PC-3 (cell line): ENCODE results near the gene NFYC.

ENCODE experiments used
- EZH2 ChIP-seq: fragments of 300-600 bp; sonication (generic); IDR thresholded peaks from one replicate; pipeline ENCODE4 v1.6.1; 2017; ENCODE audit warnings: antibody characterized with exemption, mild to moderate bottlenecking, low read length; ENCODE audit not compliant: unreplicated experiment
- EZH2phosphoT487 ChIP-seq: fragments of 300-600 bp; sonication (generic); IDR thresholded peaks from 2 replicates; pipeline ENCODE4 v1.6.1; 2018; ENCODE audit warnings: mild to moderate bottlenecking, antibody characterized with exemption, low read length, borderline replicate concordance
- TF ChIP-seq, protein P1 (sequence below): fragments of 300-600 bp; sonication (generic); conservative IDR thresholded peaks from 2 replicates; pipeline ENCODE4 v1.5.1; 2017; ENCODE audit warnings: antibody characterized with exemption, low read depth, mild to moderate bottlenecking, low read length

DNA sequence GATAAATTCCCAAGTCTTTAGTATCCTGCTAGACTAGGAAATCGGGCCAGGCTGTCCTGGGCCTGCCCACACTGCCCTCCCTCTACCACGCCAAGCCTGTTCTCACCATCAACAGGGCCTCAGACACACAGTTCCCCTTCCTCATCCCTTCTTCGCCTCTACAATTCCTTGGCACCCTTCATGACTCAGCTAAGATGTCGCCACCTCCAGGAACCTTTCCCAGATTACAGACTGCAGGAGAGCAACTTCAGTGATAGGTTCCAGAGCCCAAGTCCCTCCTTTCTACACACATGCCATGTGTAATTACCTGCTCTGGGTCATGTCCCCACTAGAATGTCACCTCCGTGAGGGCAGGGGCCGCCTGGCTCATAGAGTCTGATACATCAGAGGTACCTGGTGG lies 29.4 kb upstream of the NFYC start:
- TF ChIP-seq EZH2phosphoT487 (no peak), EZH2 (no peak)
- TF ChIP-seq, protein P1, sequence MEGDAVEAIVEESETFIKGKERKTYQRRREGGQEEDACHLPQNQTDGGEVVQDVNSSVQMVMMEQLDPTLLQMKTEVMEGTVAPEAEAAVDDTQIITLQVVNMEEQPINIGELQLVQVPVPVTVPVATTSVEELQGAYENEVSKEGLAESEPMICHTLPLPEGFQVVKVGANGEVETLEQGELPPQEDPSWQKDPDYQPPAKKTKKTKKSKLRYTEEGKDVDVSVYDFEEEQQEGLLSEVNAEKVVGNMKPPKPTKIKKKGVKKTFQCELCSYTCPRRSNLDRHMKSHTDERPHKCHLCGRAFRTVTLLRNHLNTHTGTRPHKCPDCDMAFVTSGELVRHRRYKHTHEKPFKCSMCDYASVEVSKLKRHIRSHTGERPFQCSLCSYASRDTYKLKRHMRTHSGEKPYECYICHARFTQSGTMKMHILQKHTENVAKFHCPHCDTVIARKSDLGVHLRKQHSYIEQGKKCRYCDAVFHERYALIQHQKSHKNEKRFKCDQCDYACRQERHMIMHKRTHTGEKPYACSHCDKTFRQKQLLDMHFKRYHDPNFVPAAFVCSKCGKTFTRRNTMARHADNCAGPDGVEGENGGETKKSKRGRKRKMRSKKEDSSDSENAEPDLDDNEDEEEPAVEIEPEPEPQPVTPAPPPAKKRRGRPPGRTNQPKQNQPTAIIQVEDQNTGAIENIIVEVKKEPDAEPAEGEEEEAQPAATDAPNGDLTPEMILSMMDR, result no peak
